NCI-H1930 (cell line): Measurements from ENCODE around the gene PLA2G4D.
"Not testable (repeated sequence)": the region's sequence is repeated elsewhere in the genome, so short reads cannot be mapped to it uniquely, and the experiment has no call there.

ENCODE experiments used
- DNase-seq, 2 experiments: peaks; one replicate each; lab custom pipeline; 2025; lab: John Stamatoyannopoulos, UW

PLA2G4D gene

GRCh38 chr15:42123546-42123945 lies 29.2 kb upstream of the PLA2G4D start:
- no peak for DNase-seq

DNA sequence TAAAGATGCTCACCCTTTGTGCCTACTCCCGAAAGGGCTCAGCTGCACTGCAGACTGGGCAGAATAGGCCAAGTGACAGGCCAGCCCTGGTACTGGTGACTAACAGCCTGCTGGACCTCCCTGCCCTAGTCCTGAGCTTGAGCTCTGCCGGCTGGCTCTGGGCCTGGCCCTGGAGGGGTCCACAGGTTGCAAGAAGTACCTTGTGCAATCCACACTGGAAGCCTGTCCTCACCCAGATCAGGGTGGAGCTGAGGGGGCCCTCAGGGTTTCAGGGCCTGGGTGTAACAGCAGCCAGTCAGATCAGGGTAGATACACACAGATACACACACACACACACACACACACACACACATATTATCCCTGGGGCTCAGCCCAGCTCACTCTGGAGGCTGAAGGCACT lies 27.3 kb upstream of the PLA2G4D start:
- no peak for DNase-seq

- no peak for DNase-seq
Observed at GRCh38 chr15:42121021-42121420, 26.7 kb upstream of the PLA2G4D start.

GRCh38 chr15:42120285-42120684 lies 25.9 kb upstream of the PLA2G4D start:
- no peak for DNase-seq

- DNase-seq: no peak
Observed at GRCh38 chr15:42119446-42119760, 25.0 kb upstream of the PLA2G4D start.

DNA sequence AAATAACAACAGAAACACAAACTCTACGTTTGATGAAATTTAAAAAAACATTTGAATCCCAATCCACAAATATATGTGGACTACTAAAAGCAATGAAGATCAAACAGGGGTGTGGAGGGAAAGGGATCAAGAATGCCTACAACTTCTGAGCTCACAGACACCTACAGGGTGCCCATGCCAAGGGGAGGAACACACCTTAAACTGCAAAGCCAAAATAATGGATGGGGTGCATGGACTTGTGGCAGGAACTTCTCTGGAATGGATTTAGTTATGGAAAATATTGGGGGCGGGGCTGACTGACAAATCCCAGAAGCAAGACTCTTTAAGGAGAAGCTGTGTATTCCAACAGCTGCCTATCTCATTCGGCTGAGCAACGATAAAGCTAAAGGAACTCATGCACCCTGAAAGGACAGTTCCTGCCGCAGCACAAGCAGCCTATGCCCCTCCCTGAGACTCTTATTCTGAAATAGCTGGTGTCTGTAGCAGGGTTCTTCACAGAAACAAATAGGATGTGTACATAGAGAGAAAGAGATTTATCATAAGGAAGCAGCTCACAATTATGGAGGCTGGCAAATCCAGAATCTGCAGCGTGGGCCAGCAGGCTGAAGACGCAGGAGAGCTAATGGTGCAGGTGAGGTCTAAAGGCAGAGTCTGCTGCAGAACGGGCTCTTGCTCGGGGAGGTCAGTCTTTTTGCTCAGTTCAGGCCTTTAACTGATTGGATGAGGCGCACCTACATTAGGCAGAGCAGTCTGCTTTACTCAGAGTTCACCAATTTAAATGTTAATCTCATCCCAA lies 24.5 kb upstream of the PLA2G4D start:
- no peak for DNase-seq

- DNase-seq: no peak
Observed at GRCh38 chr15:42111924-42112323, 17.6 kb upstream of the PLA2G4D start.

DNA sequence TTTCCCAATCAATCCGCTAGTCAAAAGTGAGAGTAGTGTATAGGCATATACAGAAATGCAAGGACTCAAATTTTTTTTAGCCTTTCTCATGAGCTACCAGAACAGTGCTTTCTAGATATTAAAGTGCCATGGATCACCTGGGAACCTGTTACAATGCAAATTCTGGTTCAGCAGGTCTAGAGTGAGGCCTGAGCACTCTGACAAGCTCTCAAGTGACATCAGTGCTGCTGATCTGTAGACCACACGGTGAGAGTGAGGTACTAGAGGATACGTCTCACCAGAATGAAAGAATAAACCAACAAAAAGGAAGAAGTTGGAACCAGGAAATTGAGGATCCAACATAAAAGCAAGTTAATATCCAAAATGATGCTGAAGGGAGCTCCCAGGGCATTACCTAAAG lies 16.0 kb upstream of the PLA2G4D start:
- DNase-seq: no peak

- DNase-seq: no peak
Observed at GRCh38 chr15:42108806-42109205, 14.4 kb upstream of the PLA2G4D start.

GRCh38 chr15:42108189-42108588 lies 13.8 kb upstream of the PLA2G4D start:
- no peak for DNase-seq

DNA sequence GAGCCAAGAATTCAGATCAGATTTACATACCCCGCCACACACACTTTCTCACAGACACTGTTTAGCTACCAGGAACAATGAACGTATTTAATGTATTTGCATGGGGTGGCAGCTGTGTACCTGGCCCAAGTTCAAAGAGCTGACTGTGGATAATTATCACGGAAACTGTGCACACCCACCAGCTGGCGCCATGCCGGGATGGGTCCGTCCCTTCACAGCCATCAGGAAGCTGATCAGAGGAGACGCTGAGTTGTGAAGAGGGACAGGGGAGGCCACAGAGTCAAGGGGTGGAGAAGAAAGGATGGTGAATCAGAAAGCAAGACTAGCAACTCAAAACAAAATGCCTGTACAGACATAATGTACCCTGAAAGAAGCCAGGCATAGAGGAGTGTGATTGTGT lies 13.1 kb upstream of the PLA2G4D start:
- DNase-seq: no peak

DNA sequence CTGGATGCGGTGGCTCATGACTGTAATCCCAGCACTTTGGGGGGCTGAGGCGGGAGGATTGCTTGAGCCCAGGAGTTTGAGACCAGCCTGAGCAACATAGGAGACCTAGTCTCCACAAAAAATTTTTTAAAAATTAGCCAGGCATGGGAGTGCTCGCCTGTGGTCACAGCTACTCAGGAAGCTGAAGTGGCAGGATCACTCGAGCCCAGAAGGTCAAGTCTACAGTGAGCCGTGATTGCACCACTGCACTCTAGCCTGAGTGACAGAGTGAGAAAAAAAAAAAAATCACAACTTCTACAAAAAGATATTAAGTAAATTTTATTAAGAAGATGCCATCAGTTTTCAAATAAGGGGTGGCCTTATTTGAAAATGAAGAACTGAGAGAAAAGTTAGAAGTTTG lies 11.9 kb upstream of the PLA2G4D start:
- DNase-seq: no peak

- no peak for DNase-seq
Observed at GRCh38 chr15:42104095-42104891, 9.9 kb upstream of the PLA2G4D start.

- no peak for DNase-seq
Observed at GRCh38 chr15:42102646-42103235, 8.4 kb upstream of the PLA2G4D start.

DNA sequence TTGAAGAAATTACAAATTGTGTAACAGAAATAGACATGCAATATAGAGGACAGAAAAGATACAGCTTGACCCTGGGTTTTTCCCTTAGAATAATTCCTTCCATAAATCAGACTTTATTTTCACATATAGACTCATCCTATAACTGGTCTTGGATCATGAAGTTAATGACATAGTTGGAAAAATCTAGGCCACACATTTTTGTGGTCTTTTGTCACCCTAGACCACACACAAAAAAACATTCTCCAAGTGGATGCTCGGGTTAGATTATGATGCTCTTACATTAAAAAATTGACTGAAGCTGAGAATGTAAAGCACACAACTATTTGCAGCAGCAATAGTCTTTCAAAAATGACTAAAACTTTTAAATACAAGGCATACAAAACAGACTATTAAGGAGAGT lies 7.5 kb upstream of the PLA2G4D start:
- DNase-seq: no peak

- DNase-seq: no peak
Observed at GRCh38 chr15:42100021-42100800, 5.8 kb upstream of the PLA2G4D start.

- no peak for DNase-seq
Observed at GRCh38 chr15:42097018-42097417, 2.7 kb upstream of the PLA2G4D start.

GRCh38 chr15:42093966-42094365 lies 396 bp downstream of the PLA2G4D start:
- DNase-seq: no peak

GRCh38 chr15:42092398-42093318 lies 1.7 kb downstream of the PLA2G4D start:
- DNase-seq: no peak

DNA sequence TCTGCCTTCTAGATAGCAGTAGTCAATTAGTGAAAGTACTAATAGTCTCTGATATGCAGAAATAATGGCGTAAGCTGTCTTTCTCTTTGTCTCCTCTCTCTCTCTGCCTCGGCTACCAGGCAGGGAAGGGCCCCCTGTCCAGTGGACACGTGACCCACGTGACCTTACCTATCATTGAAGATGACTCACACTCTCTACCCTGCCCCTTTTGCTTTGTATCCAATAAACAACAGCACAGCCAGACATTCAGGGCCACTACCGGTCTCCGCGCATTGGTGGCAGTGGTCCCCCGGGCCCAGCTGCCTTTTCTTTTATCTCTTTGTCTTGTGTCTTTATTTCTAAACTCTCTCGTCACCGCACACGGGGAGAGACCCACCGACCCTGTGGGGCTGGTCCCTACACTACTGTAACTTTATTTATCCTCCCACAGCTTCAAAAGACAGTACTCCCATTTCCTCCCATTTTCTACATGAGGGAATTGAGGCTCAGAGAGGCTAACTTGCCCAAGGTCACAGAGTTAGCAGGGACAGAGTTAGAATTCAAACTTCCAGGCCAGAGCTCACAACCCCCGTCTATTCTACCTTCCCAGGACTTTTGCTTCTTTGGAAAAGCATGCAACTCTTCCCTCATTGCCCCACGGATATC lies 2.5 kb downstream of the PLA2G4D start:
- DNase-seq: not testable (repeated sequence)

- no peak for DNase-seq
Observed at GRCh38 chr15:42090781-42091180, 3.6 kb downstream of the PLA2G4D start.
